IMR-90 (cell line): ENCODE results near the gene PRKCE.

Source experiments
- CHD1 ChIP-seq: IDR thresholded peaks from 2 replicates; pipeline ENCODE4 v1.6.1; 2012; ENCODE audit warnings: low read depth, low read length, improper control_type of control experiment
- CTCF ChIP-seq: conservative IDR thresholded peaks from 2 replicates; pipeline ENCODE4 v1.5.1; 2012; ENCODE audit warnings: mild to moderate bottlenecking, low read depth, low read length, improper control_type of control experiment
- ELK1 ChIP-seq: fragments of 150-350 bp; IDR thresholded peaks from 2 replicates; pipeline ENCODE4 v1.6.1; 2016; ENCODE audit warnings: low read depth, mild to moderate bottlenecking, low read length, moderate library complexity, borderline replicate concordance
- MAZ ChIP-seq: IDR thresholded peaks from 2 replicates; pipeline ENCODE4 v1.6.1; 2012; ENCODE audit warnings: low read depth, mild to moderate bottlenecking, low read length, improper control_type of control experiment, moderate library complexity, borderline replicate concordance
- MXI1 ChIP-seq: IDR thresholded peaks from 2 replicates; pipeline ENCODE4 v1.6.1; 2012; ENCODE audit warnings: low read depth, mild to moderate bottlenecking, low read length, moderate library complexity, borderline replicate concordance
- POLR2A ChIP-seq: IDR thresholded peaks from 2 replicates; pipeline ENCODE4 v1.6.1; 2012; ENCODE audit warnings: mild to moderate bottlenecking, low read depth, low read length
- RFX5 ChIP-seq: IDR thresholded peaks from 2 replicates; pipeline ENCODE4 v1.8.0; 2012; ENCODE audit warnings: low read depth, mild to moderate bottlenecking, low read length, moderate library complexity

- TF ChIP-seq MAZ, result no peak
- TF ChIP-seq POLR2A, result no peak
- TF ChIP-seq ELK1, result no peak
- no peak for TF ChIP-seq CTCF
- no peak for TF ChIP-seq MXI1
- TF ChIP-seq CHD1, result no peak
- no peak for TF ChIP-seq RFX5
Measured at GRCh38 chr2:45746888-45747287, 95.4 kb downstream of the PRKCE start.
